ENCODE data around the gene AP3B2.

GRCh38 chr15:82680200-82681102 lies 29.2 kb downstream of the AP3B2 start:
- TF ChIP-seq POLR2A (IDR thresholded peaks at IDR 0.05) (no peak), CTCF (IDR thresholded peaks at IDR 0.05 in 8 of 11, conservative IDR thresholded peaks at IDR 0.05 in 3 of 11) (peak in 5 of 11 experiments; percentile 6 to 43 (median 22))

All from spleen (tissue), 7 donors.